Measurements from ENCODE around the gene WWOX.

Gene WWOX

GRCh38 chr16:79021991-79022630 is 922.7 kb downstream of the WWOX start:
- H3K36me3 ChIP-seq (ENCODE audit: control insufficient read depth, insufficient read depth, low read length) = no peaks in the 10 kb centered on the region
- no peak for DNase-seq (ENCODE audit: extremely low read depth, insufficient read length)
- H3K4me3 ChIP-seq (replicated peaks; ENCODE audit: low read depth, low read length) = no peak overlapping the region
- TF ChIP-seq CTCF (IDR thresholded peaks at IDR 0.05; ENCODE audit: insufficient read depth, low read length, poor library complexity, severe bottlenecking) = no peak
- H3K27me3 ChIP-seq (replicated peaks; ENCODE audit: control insufficient read depth, insufficient read depth, low read length) = no peaks in the 10 kb centered on the region; the same call in none of the 2 replicates

- Histone ChIP-seq H3K4me3 (replicated peaks; ENCODE audit: low read depth, low read length) (no peak overlapping the region), H3K36me3 (ENCODE audit: control insufficient read depth, insufficient read depth, low read length) (no peaks in the 10 kb centered on the region), H3K27me3 (replicated peaks; ENCODE audit: control insufficient read depth, insufficient read depth, low read length) (no peaks in the 10 kb centered on the region; the same call in none of the 2 replicates)
- DNase-seq (ENCODE audit: extremely low read depth, insufficient read length) = no peak
- no peak for TF ChIP-seq CTCF (IDR thresholded peaks at IDR 0.05; ENCODE audit: insufficient read depth, low read length, poor library complexity, severe bottlenecking)
Measured at GRCh38 chr16:79026117-79026516, 926.7 kb downstream of the WWOX start.

- DNase-seq (ENCODE audit: extremely low read depth, insufficient read length) = no peak
- Histone ChIP-seq H3K27me3 (replicated peaks; ENCODE audit: control insufficient read depth, insufficient read depth, low read length) (no peaks in the 10 kb centered on the region), H3K36me3 (ENCODE audit: control insufficient read depth, insufficient read depth, low read length) (no peaks in the 10 kb centered on the region), H3K4me3 (replicated peaks; ENCODE audit: low read depth, low read length) (no peak overlapping the region)
- no peak for TF ChIP-seq CTCF (IDR thresholded peaks at IDR 0.05; ENCODE audit: insufficient read depth, low read length, poor library complexity, severe bottlenecking)
Measured at GRCh38 chr16:79036541-79036940, 937.1 kb downstream of the WWOX start.

GRCh38 chr16:79037521-79038373 is 938.3 kb downstream of the WWOX start:
- H3K27me3 ChIP-seq (replicated peaks; ENCODE audit: control insufficient read depth, insufficient read depth, low read length) = no peaks in the 10 kb centered on the region
- DNase-seq (ENCODE audit: extremely low read depth, insufficient read length) = no peak
- H3K36me3 ChIP-seq (ENCODE audit: control insufficient read depth, insufficient read depth, low read length) = no peaks in the 10 kb centered on the region
- no peak overlapping the region for H3K4me3 ChIP-seq (replicated peaks; ENCODE audit: low read depth, low read length)
- no peak for TF ChIP-seq CTCF (IDR thresholded peaks at IDR 0.05; ENCODE audit: insufficient read depth, low read length, poor library complexity, severe bottlenecking)

GRCh38 chr16:79041206-79041605 is 941.8 kb downstream of the WWOX start:
- Histone ChIP-seq H3K36me3 (ENCODE audit: control insufficient read depth, insufficient read depth, low read length) (no peaks in the 10 kb centered on the region), H3K27me3 (replicated peaks; ENCODE audit: control insufficient read depth, insufficient read depth, low read length) (no peaks in the 10 kb centered on the region; the same call in 1 of the 2 replicates), H3K4me3 (replicated peaks; ENCODE audit: low read depth, low read length) (no peak overlapping the region)
- no peak for DNase-seq (ENCODE audit: extremely low read depth, insufficient read length)
- TF ChIP-seq CTCF (IDR thresholded peaks at IDR 0.05; ENCODE audit: insufficient read depth, low read length, poor library complexity, severe bottlenecking) = no peak
